ENCODE results near the gene ASIC2.

Gene ASIC2

DNA sequence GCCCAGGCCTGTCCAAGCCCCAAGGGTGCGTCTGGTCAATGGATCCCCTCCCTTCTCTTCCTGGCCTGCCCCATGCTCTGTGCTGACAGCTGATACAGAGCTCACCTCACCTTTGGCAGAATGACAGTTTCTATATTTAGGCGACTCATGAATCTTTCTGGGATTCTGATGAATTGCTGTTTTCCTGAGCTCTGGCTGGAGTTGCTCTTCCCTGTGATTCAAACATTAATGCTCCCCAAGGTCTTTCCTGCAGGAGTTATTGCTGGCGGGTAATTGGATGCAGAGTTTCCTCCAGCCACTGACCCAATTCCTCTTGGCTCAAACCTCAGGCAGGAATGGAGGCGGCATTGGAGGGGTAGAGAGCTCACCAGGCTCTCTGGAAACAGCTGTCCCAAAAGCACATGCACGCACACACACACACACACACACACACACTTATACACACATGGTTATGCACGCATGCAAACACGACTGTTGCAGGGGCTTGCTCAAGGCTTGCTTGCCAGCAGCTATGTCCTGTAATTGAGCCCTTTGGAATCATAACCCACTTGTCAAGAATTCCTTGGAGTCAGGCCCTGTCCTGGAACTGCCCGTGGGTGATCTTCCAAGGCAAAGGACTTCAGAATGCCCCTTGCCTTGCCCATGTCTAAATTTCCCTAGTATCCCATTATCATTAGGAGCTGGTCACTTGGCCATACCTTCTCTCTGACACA is 128.8 kb downstream of the ASIC2 start:
- DNase-seq (ENCODE audit: low read depth): peak; percentile 37
- no peak overlapping the region for H3K4me3 ChIP-seq (ENCODE audit: control insufficient read depth, low read depth, low read length)
- TF ChIP-seq, protein P1, sequence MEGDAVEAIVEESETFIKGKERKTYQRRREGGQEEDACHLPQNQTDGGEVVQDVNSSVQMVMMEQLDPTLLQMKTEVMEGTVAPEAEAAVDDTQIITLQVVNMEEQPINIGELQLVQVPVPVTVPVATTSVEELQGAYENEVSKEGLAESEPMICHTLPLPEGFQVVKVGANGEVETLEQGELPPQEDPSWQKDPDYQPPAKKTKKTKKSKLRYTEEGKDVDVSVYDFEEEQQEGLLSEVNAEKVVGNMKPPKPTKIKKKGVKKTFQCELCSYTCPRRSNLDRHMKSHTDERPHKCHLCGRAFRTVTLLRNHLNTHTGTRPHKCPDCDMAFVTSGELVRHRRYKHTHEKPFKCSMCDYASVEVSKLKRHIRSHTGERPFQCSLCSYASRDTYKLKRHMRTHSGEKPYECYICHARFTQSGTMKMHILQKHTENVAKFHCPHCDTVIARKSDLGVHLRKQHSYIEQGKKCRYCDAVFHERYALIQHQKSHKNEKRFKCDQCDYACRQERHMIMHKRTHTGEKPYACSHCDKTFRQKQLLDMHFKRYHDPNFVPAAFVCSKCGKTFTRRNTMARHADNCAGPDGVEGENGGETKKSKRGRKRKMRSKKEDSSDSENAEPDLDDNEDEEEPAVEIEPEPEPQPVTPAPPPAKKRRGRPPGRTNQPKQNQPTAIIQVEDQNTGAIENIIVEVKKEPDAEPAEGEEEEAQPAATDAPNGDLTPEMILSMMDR (conservative IDR thresholded peaks at IDR 0.05; ENCODE audit: control insufficient read depth, insufficient read depth, low read depth, low read length): no peak

DNA sequence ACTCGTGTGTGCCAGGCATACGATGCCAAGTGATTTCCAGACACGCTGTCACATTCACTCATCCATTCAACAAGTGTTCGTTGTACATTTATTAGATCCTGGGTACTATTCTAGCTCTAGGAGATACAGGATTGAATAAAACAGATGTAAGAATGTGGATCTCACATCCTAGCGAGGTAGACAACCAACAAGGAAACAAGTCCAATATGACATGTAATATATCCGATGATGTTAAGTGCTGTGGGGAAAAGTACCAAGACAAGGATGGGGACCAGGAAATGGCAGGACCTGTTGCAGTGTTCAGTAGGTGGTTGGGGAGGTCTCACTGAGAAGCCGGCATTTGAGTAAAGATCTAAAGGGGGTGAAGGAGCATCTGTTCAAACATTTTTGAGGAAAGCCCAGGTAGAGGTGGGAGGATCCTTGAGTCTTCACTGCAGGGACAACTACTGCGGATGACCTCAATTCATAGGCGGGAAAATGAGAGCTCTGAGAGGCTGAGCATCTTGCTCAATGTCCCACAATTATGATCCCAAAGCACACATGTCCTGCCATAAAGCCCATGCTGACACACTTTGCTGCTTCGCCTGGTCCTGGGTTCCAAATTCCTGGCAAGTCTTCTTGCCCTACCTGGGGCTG is 129.4 kb downstream of the ASIC2 start:
- H3K4me3 ChIP-seq (ENCODE audit: control insufficient read depth, low read depth, low read length): no peak overlapping the region
- TF ChIP-seq, protein P1 (conservative IDR thresholded peaks at IDR 0.05; ENCODE audit: control insufficient read depth, insufficient read depth, low read depth, low read length): no peak
- DNase-seq (ENCODE audit: low read depth): no peak

DNA sequence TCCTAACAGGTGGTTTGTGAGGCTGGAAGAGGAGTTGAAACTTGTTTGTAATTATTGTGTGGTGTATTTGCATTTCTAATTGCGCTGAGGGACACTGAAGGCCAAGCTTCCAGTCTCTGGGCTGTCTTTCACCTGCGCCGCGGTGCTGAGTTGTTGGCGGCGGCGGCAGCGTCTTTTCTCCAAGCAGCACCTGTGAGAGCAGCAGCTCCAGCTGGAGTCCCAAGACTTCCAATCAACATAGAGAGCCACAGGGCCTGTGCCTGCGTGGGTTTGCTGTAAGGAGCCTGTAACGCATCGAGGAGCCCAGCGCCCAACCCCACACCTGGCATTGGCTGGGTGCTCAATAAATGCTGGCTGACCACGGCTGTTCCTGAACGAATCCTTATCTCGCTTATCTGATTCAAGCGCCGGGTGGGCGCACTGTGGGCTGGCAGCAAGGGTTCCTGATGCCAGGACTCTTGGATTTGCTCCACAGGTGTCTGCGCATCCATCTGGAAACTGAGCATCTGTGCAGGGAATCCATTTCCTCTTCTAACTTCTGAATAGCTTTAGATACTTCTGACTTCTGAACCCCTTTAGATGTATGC is 138.1 kb downstream of the ASIC2 start:
- H3K4me3 ChIP-seq (ENCODE audit: control insufficient read depth, low read depth, low read length): no peak overlapping the region
- no peak for DNase-seq (ENCODE audit: low read depth)

DNA sequence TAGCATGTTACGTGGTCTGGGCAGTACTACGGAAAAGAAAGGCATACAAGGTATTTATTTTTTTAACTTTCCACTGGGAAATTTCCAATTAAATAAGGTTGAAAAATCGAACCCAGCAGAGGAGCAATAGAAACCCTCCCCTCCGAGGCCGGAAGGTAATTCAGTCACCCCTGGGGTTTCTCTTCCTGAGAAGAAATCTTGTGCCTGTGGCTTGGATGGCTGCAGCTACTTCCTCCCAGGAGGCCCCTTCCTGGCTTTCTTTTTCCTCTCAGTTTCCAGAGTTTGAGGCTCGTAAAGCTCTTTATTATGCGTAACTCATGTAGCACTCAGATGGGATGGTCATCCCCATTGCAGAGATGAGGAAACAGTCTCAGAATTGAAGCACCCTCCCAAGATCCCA is 140.3 kb downstream of the ASIC2 start:
- no peak overlapping the region for H3K4me3 ChIP-seq (ENCODE audit: control insufficient read depth, low read depth, low read length)
- DNase-seq (ENCODE audit: low read depth): no peak
- TF ChIP-seq, protein P1 (conservative IDR thresholded peaks at IDR 0.05; ENCODE audit: control insufficient read depth, insufficient read depth, low read depth, low read length): no peak

More for the DNA sequence above, 138.1 kb downstream of the ASIC2 start:
- TF ChIP-seq, protein P1 (conservative IDR thresholded peaks at IDR 0.05; ENCODE audit: control insufficient read depth, insufficient read depth, low read depth, low read length): no peak

DNA sequence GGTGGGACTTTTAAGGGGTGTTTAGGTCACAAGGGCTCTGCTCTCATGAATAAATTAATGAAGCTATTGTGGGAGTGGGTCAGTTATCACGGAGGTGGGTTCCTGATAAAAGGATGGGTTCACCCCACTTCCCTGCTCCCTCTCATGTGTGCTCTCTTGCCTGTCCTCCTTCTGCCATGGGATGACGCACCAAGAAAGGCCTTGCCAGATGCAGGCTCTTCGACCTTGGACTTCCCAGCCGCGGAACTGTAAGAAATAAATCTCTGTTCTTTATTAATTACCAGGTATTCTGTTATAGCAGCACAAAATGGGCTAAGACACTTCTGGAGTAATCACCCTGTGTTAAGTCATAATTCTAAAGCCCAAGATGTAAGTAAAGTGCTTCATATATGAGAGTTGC is 141.5 kb downstream of the ASIC2 start:
- TF ChIP-seq, protein P1 (conservative IDR thresholded peaks at IDR 0.05; ENCODE audit: control insufficient read depth, insufficient read depth, low read depth, low read length): no peak
- H3K4me3 ChIP-seq (ENCODE audit: control insufficient read depth, low read depth, low read length): no peak overlapping the region
- no peak for DNase-seq (ENCODE audit: low read depth)

DNA sequence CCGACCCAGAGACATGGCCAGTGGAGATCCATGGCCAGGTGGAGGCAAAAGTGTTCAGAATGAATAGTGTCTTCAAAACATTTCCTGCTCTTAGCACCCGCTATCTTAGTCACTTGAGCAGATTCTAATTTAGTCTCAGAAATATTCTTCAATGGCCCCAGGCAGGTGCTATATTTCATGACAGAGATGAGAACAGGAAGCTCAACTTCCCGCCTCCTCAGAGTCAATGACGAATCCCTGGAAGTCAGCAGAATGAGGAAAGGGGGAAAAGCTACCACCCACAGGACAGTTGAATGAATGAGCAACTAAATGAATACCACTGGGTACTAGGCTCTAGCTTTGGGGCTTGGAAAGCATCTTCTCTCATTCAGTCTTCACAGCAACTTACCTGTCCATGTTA is 147.2 kb downstream of the ASIC2 start:
- no peak for DNase-seq (ENCODE audit: low read depth)
- TF ChIP-seq, protein P1 (conservative IDR thresholded peaks at IDR 0.05; ENCODE audit: control insufficient read depth, insufficient read depth, low read depth, low read length): no peak
- no peak overlapping the region for H3K4me3 ChIP-seq (ENCODE audit: control insufficient read depth, low read depth, low read length)

Data from fibroblast of mammary gland (primary cell).